ENCODE results near the gene FXR2.
"Not testable (repeated sequence)": the region's sequence is repeated elsewhere in the genome, so short reads cannot be mapped to it uniquely, and the experiment has no call there.

FXR2 gene

DNA sequence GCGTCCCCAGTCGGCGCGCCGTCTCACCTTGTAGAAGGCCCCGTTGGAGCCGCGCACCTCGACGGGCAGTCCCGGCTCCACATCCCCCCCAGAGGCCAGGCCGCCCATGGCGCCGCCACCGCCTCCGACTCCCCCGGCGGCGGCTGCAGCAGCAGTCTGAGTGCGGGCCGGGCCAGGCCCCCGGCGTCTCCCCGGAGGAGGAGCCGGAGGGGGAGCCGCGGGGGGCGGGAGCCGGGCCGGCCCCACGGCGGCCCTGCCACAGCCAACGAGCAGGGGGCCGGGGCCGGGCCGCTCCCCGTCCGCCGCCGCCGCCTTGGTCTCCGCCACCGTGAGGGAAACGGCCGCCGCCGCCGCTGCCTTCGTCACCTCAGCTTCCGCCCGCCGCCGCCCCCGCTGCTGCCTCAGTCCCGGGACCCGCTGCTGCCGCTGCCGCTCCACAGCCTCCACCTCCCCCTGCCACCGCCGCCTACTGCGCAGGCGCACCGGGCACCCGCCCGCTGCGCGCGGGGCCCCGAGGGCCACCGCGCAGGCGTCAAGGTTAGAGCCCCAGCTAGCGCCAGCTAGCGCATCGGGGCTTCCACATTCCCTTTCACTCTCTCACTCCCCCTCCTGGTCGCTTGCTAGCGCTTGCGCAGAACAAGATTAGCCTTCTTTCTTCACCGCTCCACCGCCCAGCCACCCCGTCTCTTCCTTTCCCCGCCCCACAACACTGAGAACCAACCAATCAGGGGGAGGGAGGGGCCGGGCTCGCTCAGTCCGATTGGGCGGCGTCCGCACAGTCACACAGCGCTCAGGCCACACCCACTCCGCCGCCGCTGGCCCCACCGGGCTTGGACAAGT is at the start of gene FXR2:
Gene FXR2, minus strand, starts transcription at position 473 of the 840 bp plus-strand sequence. Its CDS starts 365 bp downstream, at position 108.
- Mint-ChIP-seq H3K4me3 (peak within 1 kb of the TSS; percentile 88 to 93), H3K27ac (peak within 1 kb of the TSS; percentile 93), H3K36me3 (peaks cover 11 to 19% of the 10 kb centered on the region in 2 donors), H3K4me1 (peaks cover 23 to 31% of the 10 kb centered on the region in 2 donors), H3K27me3 (no peaks in the 10 kb centered on the region), H3K9me3 (no peaks in the 10 kb centered on the region)
- peak; percentile 90 to 95 for ATAC-seq (replicated peaks)
- DNase-seq: peak; percentile 99

- Mint-ChIP-seq H3K27me3 (peaks cover 24 to 26% of the 10 kb centered on the region in 2 donors), H3K36me3 (no peaks in the 10 kb centered on the region), H3K9me3 (no peaks in the 10 kb centered on the region), H3K4me1 (peaks cover 4 to 11% of the 10 kb centered on the region in 2 donors), H3K4me3 (no peak overlapping the region), H3K27ac (peak overlapping the region; percentile 53)
- ATAC-seq (replicated peaks) (no peak), DNase-seq (no peak)
These were observed 42.4 kb upstream of the FXR2 start for GRCh38 chr17:7656958-7657609.

DNA sequence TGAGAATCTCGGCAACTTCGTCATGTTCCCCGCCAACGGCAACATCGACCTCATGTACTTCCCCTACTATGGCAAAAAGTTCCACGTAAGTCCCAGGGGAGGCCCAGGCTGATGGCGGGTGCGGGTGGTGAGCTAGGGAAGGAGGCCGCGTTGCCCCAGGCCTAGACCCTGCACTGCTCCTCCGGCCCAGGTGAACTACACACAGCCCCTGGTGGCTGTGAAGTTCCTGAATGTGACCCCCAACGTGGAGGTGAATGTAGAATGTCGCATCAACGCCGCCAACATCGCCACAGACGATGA is 40.8 kb upstream of the FXR2 start:
- H3K4me1 Mint-ChIP-seq: peaks cover 10 to 20% of the 10 kb centered on the region in 2 donors
- ATAC-seq (replicated peaks) (peak in 1 of 2 donors; percentile 13), DNase-seq (peak; percentile 20)
- H3K9me3 Mint-ChIP-seq: no peaks in the 10 kb centered on the region
- no peak overlapping the region for H3K4me3 Mint-ChIP-seq
- H3K27me3 Mint-ChIP-seq: peaks cover 37 to 39% of the 10 kb centered on the region in 2 donors
- H3K27ac Mint-ChIP-seq: no peak overlapping the region
- H3K36me3 Mint-ChIP-seq: no peaks in the 10 kb centered on the region

DNA sequence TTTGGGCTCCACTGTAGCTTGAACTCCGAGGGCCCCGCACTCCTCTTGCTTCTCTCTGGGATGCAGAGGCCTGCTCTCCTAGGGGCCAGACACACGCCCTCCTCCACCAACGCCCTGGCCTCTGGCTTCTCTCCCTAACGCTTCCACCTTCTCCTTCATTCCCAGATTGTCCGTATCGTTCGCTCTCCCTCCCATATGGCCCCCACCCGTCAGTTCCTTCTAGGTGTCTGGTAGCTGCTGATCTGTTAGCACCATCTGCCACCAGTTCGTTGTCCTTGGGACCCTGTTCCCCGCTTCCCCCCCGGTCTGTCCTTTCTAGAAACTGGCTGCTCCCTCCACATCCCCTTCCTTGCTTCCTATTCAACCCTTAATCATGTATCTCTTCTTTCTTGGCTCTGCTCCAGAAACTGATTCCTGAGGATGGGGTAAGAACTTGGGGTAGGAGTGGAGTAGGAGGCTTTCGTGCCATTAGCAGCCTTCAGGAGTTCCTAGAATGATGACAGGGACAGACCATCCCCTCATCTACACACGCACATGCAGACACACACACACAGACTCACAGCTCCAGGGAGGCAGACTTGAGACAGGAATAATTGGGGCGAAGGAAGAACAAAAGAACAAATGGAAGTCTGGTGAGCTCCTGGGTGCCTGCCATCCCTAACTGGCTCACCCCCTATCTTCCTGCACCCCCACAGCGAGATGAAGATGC is 40.3 kb upstream of the FXR2 start:
- ATAC-seq (replicated peaks) (peak in 1 of 2 donors; percentile 3), DNase-seq (no peak)
- Mint-ChIP-seq H3K4me1 (peaks cover 14 to 25% of the 10 kb centered on the region in 2 donors), H3K4me3 (no peak overlapping the region), H3K9me3 (no peaks in the 10 kb centered on the region), H3K36me3 (no peaks in the 10 kb centered on the region), H3K27me3 (peaks cover 42 to 44% of the 10 kb centered on the region in 2 donors), H3K27ac (no peak overlapping the region)

GRCh38 chr17:7652388-7653356 is 38.0 kb upstream of the FXR2 start:
- Mint-ChIP-seq H3K27ac (no peak overlapping the region), H3K4me1 (peaks cover 17 to 31% of the 10 kb centered on the region in 2 donors), H3K36me3 (no peaks in the 10 kb centered on the region), H3K4me3 (peak overlapping the region in 1 of 2 donors; percentile 43), H3K9me3 (no peaks in the 10 kb centered on the region), H3K27me3 (peaks cover 51 to 56% of the 10 kb centered on the region in 2 donors)
- DNase-seq (no peak), ATAC-seq (replicated peaks) (no peak)

DNA sequence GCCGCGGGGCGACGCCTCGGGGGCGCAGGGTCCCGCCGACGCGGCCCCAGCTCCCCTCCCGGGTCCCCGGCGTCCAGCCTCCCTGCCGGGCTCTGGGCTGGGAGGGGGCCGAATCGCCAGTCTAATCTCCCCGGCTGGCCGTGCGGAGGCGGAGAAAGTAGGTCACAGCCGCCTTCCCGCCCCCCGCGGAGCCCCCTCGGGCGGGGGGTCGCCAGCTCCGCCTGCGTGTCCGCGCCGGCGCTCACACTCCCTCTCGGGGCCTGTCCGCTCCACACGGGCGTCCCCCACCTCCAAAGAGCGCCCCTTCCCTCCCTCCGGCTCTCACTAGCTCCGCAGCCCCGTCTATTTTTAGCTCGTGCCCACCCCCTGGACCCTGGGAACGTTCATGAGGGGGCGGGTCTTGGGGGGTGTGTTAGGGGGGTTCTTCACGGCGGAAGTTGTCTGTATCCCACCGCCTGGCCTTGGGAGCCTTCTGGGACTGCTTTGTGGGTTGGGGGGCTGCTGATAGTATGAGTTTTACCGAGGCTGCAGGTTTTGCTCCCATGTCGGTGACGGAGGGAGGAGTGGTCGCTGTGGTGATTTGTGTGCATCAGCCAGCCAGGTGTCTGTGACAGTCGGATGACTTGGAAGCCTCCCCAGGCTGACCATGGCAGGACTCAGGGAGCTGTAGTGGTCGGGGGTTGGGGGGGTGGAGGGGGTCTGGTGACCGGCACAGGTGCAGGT is 37.1 kb upstream of the FXR2 start:
- peaks cover 17 to 25% of the 10 kb centered on the region in 2 donors for H3K4me1 Mint-ChIP-seq
- DNase-seq (no peak), ATAC-seq (replicated peaks) (no peak)
- H3K36me3 Mint-ChIP-seq: no peaks in the 10 kb centered on the region
- H3K27me3 Mint-ChIP-seq: peaks cover 45 to 55% of the 10 kb centered on the region in 2 donors
- H3K9me3 Mint-ChIP-seq: no peaks in the 10 kb centered on the region
- H3K27ac Mint-ChIP-seq: no peak overlapping the region
- peak overlapping the region; percentile 43 to 44 for H3K4me3 Mint-ChIP-seq

GRCh38 chr17:7651097-7651664 is 36.5 kb upstream of the FXR2 start:
- Mint-ChIP-seq H3K27ac (peak overlapping the region; percentile 63), H3K36me3 (no peaks in the 10 kb centered on the region), H3K4me1 (peaks cover 18 to 25% of the 10 kb centered on the region in 2 donors), H3K9me3 (no peaks in the 10 kb centered on the region), H3K4me3 (peak overlapping the region; percentile 81), H3K27me3 (peaks cover 48 to 61% of the 10 kb centered on the region in 2 donors)
- DNase-seq (no peak), ATAC-seq (replicated peaks) (no peak)

DNA sequence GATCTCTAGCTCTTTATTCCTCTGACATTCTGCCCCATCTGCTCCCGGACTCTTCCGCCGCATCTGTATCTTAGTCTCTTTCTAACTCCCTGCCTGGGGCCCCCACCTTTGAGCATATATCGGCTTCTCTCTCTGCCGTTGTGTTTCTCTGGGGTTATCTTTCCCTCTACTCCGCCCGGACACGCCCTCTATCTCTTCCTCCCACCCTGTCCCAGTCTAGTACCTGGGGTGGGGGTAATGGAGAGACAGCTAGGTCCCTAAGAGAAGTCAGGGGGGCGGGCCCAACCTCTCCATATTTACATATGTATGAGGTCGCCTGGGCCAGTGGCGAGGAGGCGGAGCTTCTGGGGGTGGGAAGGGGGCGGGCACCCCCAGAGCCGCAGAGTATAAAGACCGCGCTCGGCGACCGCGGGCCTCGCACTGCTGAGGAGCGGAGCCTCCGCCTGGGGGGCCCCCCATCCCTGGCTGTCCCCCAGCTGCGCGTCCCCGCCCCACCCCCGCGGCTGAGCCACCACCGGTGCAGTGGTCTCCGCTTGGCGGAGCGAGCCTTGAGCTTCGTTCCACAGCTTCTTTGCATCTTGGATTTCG is 35.9 kb upstream of the FXR2 start, which contains the start of gene ATP1B2:
Gene ATP1B2, plus strand, starts transcription at position 418 of the 588 bp plus-strand sequence. CDS start 593 bp downstream, outside the sequence.
- ATAC-seq (replicated peaks): peak; percentile 89
- H3K27me3 Mint-ChIP-seq: peaks cover 51 to 64% of the 10 kb centered on the region in 2 donors
- no peaks in the 10 kb centered on the region for H3K9me3 Mint-ChIP-seq
- peak; percentile 49 for DNase-seq
- peak within 1 kb of the TSS; percentile 81 to 84 for H3K4me3 Mint-ChIP-seq
- H3K27ac Mint-ChIP-seq: peak within 1 kb of the TSS; percentile 63
- H3K36me3 Mint-ChIP-seq: no peaks in the 10 kb centered on the region
- H3K4me1 Mint-ChIP-seq: peaks cover 19 to 25% of the 10 kb centered on the region in 2 donors

GRCh38 chr17:7647018-7647417 is 32.3 kb upstream of the FXR2 start:
- no peak for ATAC-seq (replicated peaks)
- no peak overlapping the region for H3K4me3 Mint-ChIP-seq

DNA sequence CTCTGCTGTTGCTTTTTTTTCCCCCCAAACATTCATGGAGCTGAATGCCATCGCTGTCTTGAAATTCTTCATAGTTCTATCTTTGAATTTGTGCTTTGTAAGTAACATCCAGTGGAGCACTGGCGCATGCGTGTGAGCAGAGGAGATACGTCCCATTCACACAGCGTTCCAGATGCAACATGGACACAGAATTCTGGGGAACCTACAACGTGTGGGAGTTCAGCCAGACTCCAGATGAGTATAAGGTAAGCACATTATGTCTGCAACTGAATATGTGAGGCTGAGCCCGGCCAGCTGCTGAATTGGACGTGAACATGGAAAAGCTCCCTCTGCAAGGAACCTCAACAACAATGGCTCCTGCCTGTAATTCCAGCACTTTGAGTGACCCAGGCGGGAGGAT is 31.8 kb upstream of the FXR2 start:
- peaks cover 21 to 25% of the 10 kb centered on the region in 2 donors for H3K4me1 Mint-ChIP-seq
- no peaks in the 10 kb centered on the region for H3K9me3 Mint-ChIP-seq
- no peak overlapping the region for H3K4me3 Mint-ChIP-seq
- DNase-seq (no peak), ATAC-seq (replicated peaks) (no peak)
- H3K27ac Mint-ChIP-seq: no peak overlapping the region
- H3K36me3 Mint-ChIP-seq: no peaks in the 10 kb centered on the region
- H3K27me3 Mint-ChIP-seq: peaks cover 31 to 51% of the 10 kb centered on the region in 2 donors

More at GRCh38 chr17:7647018-7647417, 32.3 kb upstream of the FXR2 start:
- H3K27ac Mint-ChIP-seq: no peak overlapping the region
- no peaks in the 10 kb centered on the region for H3K9me3 Mint-ChIP-seq
- no peaks in the 10 kb centered on the region for H3K36me3 Mint-ChIP-seq
- peaks cover 21 to 26% of the 10 kb centered on the region in 2 donors for H3K4me1 Mint-ChIP-seq
- no peak for DNase-seq
- H3K27me3 Mint-ChIP-seq: peaks cover 32 to 50% of the 10 kb centered on the region in 2 donors

GRCh38 chr17:7644775-7645174 is 30.1 kb upstream of the FXR2 start:
- ATAC-seq (replicated peaks): peak; percentile 76 to 99
- Mint-ChIP-seq H3K27me3 (peaks cover 16 to 35% of the 10 kb centered on the region in 2 donors), H3K4me1 (peaks cover 9 to 10% of the 10 kb centered on the region in 2 donors), H3K36me3 (no peaks in the 10 kb centered on the region), H3K9me3 (no peaks in the 10 kb centered on the region), H3K27ac (no peak overlapping the region), H3K4me3 (no peak overlapping the region)
- DNase-seq: peak; percentile 19

GRCh38 chr17:7641635-7642034 is 26.9 kb upstream of the FXR2 start:
- DNase-seq; H3K27ac Mint-ChIP-seq; H3K4me3 Mint-ChIP-seq; H3K4me1 Mint-ChIP-seq; H3K36me3 Mint-ChIP-seq; H3K9me3 Mint-ChIP-seq; ATAC-seq (replicated peaks): not testable (repeated sequence)
- peaks cover 9 to 17% of the 10 kb centered on the region in 2 donors for H3K27me3 Mint-ChIP-seq
